ENCODE data around the gene FOXN3. TPM values are rescaled to one million over a fixed set of nuclear protein-coding genes. Genes with fewer than 3 reads are reported as not detected.

FOXN3 gene
- total RNA-seq, 4 donors from 2014 or later = 66.1 to 130 (median 109) TPM

DNA sequence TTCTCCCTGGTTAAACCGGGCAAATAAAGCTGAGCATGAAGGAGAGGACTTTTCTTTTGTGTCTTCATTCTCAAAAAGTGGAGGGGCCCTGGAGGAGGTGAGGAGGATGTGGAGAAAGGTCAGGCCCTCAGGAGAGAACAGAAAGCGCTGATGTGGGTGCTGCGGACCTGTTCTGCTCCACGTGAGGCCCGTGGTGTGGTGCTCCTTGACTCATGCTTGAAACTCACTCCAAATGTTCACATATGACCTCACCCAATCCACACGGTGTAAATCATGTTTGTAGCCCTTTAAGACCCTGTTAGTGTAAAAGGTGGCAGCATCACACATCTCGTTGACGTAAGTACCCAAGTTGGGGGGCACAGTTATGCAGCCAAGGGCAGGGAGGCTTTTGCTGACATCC, 126.2 kb downstream of the FOXN3 start:
- no peaks in the 10 kb centered on the region for H3K36me3 ChIP-seq
- H3K9me3 ChIP-seq = no peaks in the 10 kb centered on the region
- peaks cover 0 to 5% (median 0%) of the 10 kb centered on the region in 4 donors for H3K4me1 ChIP-seq
- in situ Hi-C loops (cut with MboI; ENCODE audit: low pct_ligation_motif_present in 1 of 4, low pct_unique_long_range_greater_than_20kb in 1 of 4, low sequenced_read_pairs in 3 of 4) (no loop called here), intact Hi-C loops (cut with DNase I; ENCODE audit: low total_unique reads) (no loop called here)
- no peaks in the 10 kb centered on the region for H3K27me3 ChIP-seq
- DNase-seq = no peak
- 84 to 100% methylated on average over 3 to 8 of the region's 8 CpGs for WGBS, 2 donors (ENCODE audit: low coverage in 1 of 2)
- no peak overlapping the region for H3K27ac ChIP-seq
- no peak overlapping the region for H3K4me3 ChIP-seq
- no peak for TF ChIP-seq POLR2A (IDR thresholded peaks at IDR 0.05)
- no peak for TF ChIP-seq POLR2AphosphoS5 (IDR thresholded peaks at IDR 0.05)
- TF ChIP-seq, protein P1, sequence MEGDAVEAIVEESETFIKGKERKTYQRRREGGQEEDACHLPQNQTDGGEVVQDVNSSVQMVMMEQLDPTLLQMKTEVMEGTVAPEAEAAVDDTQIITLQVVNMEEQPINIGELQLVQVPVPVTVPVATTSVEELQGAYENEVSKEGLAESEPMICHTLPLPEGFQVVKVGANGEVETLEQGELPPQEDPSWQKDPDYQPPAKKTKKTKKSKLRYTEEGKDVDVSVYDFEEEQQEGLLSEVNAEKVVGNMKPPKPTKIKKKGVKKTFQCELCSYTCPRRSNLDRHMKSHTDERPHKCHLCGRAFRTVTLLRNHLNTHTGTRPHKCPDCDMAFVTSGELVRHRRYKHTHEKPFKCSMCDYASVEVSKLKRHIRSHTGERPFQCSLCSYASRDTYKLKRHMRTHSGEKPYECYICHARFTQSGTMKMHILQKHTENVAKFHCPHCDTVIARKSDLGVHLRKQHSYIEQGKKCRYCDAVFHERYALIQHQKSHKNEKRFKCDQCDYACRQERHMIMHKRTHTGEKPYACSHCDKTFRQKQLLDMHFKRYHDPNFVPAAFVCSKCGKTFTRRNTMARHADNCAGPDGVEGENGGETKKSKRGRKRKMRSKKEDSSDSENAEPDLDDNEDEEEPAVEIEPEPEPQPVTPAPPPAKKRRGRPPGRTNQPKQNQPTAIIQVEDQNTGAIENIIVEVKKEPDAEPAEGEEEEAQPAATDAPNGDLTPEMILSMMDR (IDR thresholded peaks at IDR 0.05) = no peak
- no peak for TF ChIP-seq EP300 (IDR thresholded peaks at IDR 0.05; ENCODE audit: low read depth)

DNA sequence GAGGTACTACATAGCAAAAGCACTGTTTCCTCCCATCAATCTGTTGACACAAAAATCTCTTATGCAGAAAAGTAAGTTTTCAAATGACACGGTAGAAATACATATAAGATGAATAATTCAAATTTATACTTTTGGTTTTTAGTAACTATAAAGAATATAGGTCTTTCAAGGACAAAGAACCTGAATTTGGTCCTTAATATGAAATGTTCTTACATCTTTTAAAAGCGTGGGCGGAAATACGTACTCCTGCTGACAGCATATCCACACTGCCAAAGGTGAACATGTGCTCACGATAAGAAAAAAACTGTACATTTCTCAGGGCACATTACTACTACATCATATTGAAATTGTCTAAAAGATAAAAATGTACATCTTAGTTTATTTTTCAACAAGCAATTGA, 127.6 kb downstream of the FOXN3 start:
- 76 to 77% methylated on average over 5 of the region's 5 CpGs for WGBS, 2 donors (ENCODE audit: low coverage in 1 of 2)
- H3K9me3 ChIP-seq = no peaks in the 10 kb centered on the region
- no peaks in the 10 kb centered on the region for H3K27me3 ChIP-seq
- H3K4me3 ChIP-seq = no peak overlapping the region
- peaks cover 0 to 5% (median 0%) of the 10 kb centered on the region in 4 donors for H3K4me1 ChIP-seq
- intact Hi-C loops (cut with DNase I; ENCODE audit: low total_unique reads) (no loop called here), in situ Hi-C loops (cut with MboI; ENCODE audit: low pct_ligation_motif_present in 1 of 4, low pct_unique_long_range_greater_than_20kb in 1 of 4, low sequenced_read_pairs in 3 of 4) (no loop called here)
- no peak for TF ChIP-seq EP300 (IDR thresholded peaks at IDR 0.05; ENCODE audit: low read depth)
- no peak overlapping the region for H3K27ac ChIP-seq
- no peak for DNase-seq
- H3K36me3 ChIP-seq = no peaks in the 10 kb centered on the region

DNA sequence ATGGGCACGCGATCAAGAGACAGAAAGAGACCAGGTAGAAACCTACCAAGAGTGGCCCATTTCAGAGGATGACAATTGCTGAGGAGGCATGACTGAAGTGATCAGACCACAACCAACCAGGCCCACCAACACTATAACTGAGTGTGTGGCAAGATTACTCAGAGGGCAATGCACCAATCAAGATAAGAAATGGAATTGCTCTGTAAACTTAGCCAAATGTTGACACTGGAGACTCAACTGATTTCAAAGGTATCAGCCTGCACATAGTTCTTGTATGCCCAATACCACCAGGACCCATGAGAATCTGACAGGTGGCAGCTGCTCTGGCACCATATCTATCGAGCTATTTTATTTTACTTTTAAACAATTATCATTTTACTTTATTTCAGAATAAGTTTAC, 128.9 kb downstream of the FOXN3 start:
- Histone ChIP-seq H3K9me3 (no peaks in the 10 kb centered on the region), H3K36me3 (no peaks in the 10 kb centered on the region), H3K27ac (no peak overlapping the region), H3K4me1 (peaks cover 0 to 5% (median 0%) of the 10 kb centered on the region in 4 donors), H3K27me3 (no peaks in the 10 kb centered on the region), H3K4me3 (no peak overlapping the region)
- DNase-seq = no peak
- TF ChIP-seq POLR2AphosphoS5 (IDR thresholded peaks at IDR 0.05) (no peak), EP300 (IDR thresholded peaks at IDR 0.05; ENCODE audit: low read depth) (no peak), POLR2A (IDR thresholded peaks at IDR 0.05) (no peak)
- TF ChIP-seq, protein P1 (IDR thresholded peaks at IDR 0.05) = no peak
- WGBS, 2 donors (ENCODE audit: low coverage in 1 of 2) = 81 to 90% methylated on average over 2 to 3 of the region's 3 CpGs
- intact Hi-C loops (cut with DNase I; ENCODE audit: low total_unique reads) (no loop called here), in situ Hi-C loops (cut with MboI; ENCODE audit: low pct_ligation_motif_present in 1 of 4, low pct_unique_long_range_greater_than_20kb in 1 of 4, low sequenced_read_pairs in 3 of 4) (no loop called here)

DNA sequence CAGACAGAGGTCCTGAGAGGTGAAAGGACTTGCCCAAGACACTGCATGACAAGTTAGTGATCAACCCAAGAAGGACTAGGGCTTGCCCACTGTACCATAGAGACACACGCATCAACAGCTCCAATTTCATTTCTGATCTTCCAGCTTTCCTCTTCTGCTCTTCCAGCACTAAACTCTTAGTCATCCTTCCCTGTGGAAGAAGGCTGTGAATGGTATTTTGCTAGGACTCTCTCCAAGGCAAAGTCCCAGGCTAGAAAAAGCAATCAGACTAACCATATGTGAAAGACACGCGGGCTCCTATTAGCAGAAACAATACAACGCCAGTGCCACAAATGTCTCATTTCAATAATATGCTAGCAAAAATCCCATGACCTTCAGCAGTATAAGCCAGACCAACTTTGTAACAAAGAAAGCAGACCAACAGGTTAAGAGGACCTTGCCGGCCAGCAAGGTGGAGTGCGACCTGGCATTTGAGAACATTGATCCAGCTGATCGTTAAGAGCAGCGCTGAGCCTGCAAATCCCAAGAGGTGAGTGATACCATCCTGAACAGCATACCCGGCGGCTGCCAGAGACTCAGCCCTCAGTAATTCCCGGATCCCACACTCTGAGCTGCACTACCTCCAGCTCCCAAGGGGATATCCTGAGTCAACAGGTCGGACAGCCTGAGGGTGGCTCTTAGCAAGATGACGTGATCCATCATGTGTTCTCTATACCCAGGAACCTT, 132.5 kb downstream of the FOXN3 start:
- Histone ChIP-seq H3K4me1 (peaks cover 0 to 5% (median 0%) of the 10 kb centered on the region in 4 donors), H3K9me3 (no peaks in the 10 kb centered on the region), H3K27ac (no peak overlapping the region), H3K36me3 (peaks cover 0 to 7% (median 0%) of the 10 kb centered on the region in 4 donors), H3K27me3 (no peaks in the 10 kb centered on the region), H3K4me3 (no peak overlapping the region)
- WGBS, 2 donors (ENCODE audit: low coverage in 1 of 2) = 91 to 95% methylated on average over 6 to 13 of the region's 13 CpGs
- intact Hi-C loops (cut with DNase I; ENCODE audit: low total_unique reads) (no loop called here), in situ Hi-C loops (cut with MboI; ENCODE audit: low pct_ligation_motif_present in 1 of 4, low pct_unique_long_range_greater_than_20kb in 1 of 4, low sequenced_read_pairs in 3 of 4) (no loop called here)
- TF ChIP-seq, protein P1 (IDR thresholded peaks at IDR 0.05) = no peak
- no peak for TF ChIP-seq POLR2A (IDR thresholded peaks at IDR 0.05)
- no peak for TF ChIP-seq EP300 (IDR thresholded peaks at IDR 0.05; ENCODE audit: low read depth)
- no peak for TF ChIP-seq POLR2AphosphoS5 (IDR thresholded peaks at IDR 0.05)
- no peak for DNase-seq

Measured in transverse colon (tissue), 4 donors.